Neural progenitor cell (in vitro differentiated cells): ENCODE data around the gene DCAF8.

Experiments
- EZH2phosphoT487 ChIP-seq: fragments of 200-600 bp; sonication (generic); IDR thresholded peaks from 2 replicates; pipeline ENCODE4 v1.6.1; 2017; ENCODE audit warnings: antibody characterized with exemption
- TF ChIP-seq, protein P1 (sequence below): fragments of 200-600 bp; sonication (generic); IDR thresholded peaks from 2 replicates; pipeline ENCODE4 v1.5.1; 2017; ENCODE audit warnings: antibody characterized with exemption, mild to moderate bottlenecking

DNA sequence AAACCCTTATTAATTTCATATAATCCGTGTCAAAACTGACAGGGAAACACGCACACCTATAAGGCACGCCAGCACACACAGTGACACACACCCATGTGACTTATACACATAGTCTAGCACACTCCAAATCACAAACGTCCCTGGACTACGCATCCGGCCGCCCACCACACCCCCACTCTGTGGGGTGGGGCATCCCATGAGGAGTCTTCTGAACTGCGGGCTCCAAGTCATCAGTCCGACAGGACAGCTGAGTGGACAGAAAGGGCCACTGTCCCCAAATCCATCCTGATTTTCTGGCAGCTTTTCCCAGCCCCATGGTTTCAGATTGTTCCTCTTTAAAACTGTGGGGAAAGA, 56.3 kb downstream of the DCAF8 start:
- TF ChIP-seq, protein P1, sequence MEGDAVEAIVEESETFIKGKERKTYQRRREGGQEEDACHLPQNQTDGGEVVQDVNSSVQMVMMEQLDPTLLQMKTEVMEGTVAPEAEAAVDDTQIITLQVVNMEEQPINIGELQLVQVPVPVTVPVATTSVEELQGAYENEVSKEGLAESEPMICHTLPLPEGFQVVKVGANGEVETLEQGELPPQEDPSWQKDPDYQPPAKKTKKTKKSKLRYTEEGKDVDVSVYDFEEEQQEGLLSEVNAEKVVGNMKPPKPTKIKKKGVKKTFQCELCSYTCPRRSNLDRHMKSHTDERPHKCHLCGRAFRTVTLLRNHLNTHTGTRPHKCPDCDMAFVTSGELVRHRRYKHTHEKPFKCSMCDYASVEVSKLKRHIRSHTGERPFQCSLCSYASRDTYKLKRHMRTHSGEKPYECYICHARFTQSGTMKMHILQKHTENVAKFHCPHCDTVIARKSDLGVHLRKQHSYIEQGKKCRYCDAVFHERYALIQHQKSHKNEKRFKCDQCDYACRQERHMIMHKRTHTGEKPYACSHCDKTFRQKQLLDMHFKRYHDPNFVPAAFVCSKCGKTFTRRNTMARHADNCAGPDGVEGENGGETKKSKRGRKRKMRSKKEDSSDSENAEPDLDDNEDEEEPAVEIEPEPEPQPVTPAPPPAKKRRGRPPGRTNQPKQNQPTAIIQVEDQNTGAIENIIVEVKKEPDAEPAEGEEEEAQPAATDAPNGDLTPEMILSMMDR: no peak
- TF ChIP-seq EZH2phosphoT487: no peak
